Cortex of kidney (tissue), 1 donor: Measurements from ENCODE around the gene SH3BP5L.
A peak's percentile ranks its signal among the peaks of the same experiment; 100 is the strongest.
"Not testable (repeated sequence)": the region's sequence is repeated elsewhere in the genome, so short reads cannot be mapped to it uniquely, and the experiment has no call there.

Source experiments
- DNase-seq: peaks from one replicate; lab custom pipeline; 2025; lab: John Stamatoyannopoulos, UW

Gene SH3BP5L

GRCh38 chr1:248850536-248851251 lies 25.0 kb upstream of the SH3BP5L start:
- no peak for DNase-seq

- DNase-seq, result no peak
Measured at GRCh38 chr1:248850124-248850523, 24.4 kb upstream of the SH3BP5L start.

GRCh38 chr1:248849637-248850036 lies 23.9 kb upstream of the SH3BP5L start:
- DNase-seq, result no peak

- no peak for DNase-seq
Measured at GRCh38 chr1:248849152-248849551, 23.4 kb upstream of the SH3BP5L start.

GRCh38 chr1:248848602-248849001 lies 22.9 kb upstream of the SH3BP5L start:
- no peak for DNase-seq

GRCh38 chr1:248847956-248848561 lies 22.3 kb upstream of the SH3BP5L start:
- no peak for DNase-seq

- no peak for DNase-seq
Measured at GRCh38 chr1:248847181-248847955, 21.7 kb upstream of the SH3BP5L start.

GRCh38 chr1:248844526-248844925 lies 18.8 kb upstream of the SH3BP5L start:
- DNase-seq, result no peak

GRCh38 chr1:248843687-248844086 lies 18.0 kb upstream of the SH3BP5L start:
- DNase-seq, result no peak

GRCh38 chr1:248842781-248843331 lies 17.1 kb upstream of the SH3BP5L start:
- DNase-seq, result no peak

- DNase-seq, result no peak
Measured at GRCh38 chr1:248841702-248842395, 16.1 kb upstream of the SH3BP5L start.

GRCh38 chr1:248840946-248841345 lies 15.2 kb upstream of the SH3BP5L start:
- no peak for DNase-seq

- no peak for DNase-seq
Measured at GRCh38 chr1:248839168-248839555, 13.4 kb upstream of the SH3BP5L start.

- peak; percentile 77 for DNase-seq
Measured at GRCh38 chr1:248838357-248839167, 12.8 kb upstream of the SH3BP5L start.

- DNase-seq, result peak; percentile 84
Measured at GRCh38 chr1:248837781-248838356, 12.2 kb upstream of the SH3BP5L start, which contains the start of gene ZNF672. ZNF672 (plus strand) TSS chr1:248838224; CDS start chr1:248847275, 9,051 bp downstream.

- no peak for DNase-seq
Measured at GRCh38 chr1:248837045-248837780, 11.5 kb upstream of the SH3BP5L start.

GRCh38 chr1:248834343-248834940 lies 8.7 kb upstream of the SH3BP5L start:
- no peak for DNase-seq

- DNase-seq, result no peak
Measured at GRCh38 chr1:248831842-248832241, 6.1 kb upstream of the SH3BP5L start.

- not testable (repeated sequence) for DNase-seq
Measured at GRCh38 chr1:248830718-248831017, 5.0 kb upstream of the SH3BP5L start.

GRCh38 chr1:248828845-248829244 lies 3.1 kb upstream of the SH3BP5L start:
- no peak for DNase-seq
